Neural crest cell (in vitro differentiated cells): ENCODE data around the gene TMED3. TPM values are rescaled to one million over a fixed set of nuclear protein-coding genes. Genes with fewer than 3 reads are reported as not detected.

Experiments used
- DNase-seq: peaks from one replicate; pipeline ENCODE4 v3.0.0; 2021; ENCODE audit warnings: low read depth, mixed read lengths, low spot score
- H3K27ac Mint-ChIP-seq: one replicate; pipeline ENCODE4 v1.8.0; 2021; ENCODE audit warnings: mild to moderate bottlenecking, mixed read lengths; ENCODE audit not compliant: unreplicated experiment
- H3K27me3 Mint-ChIP-seq: 2 replicates; pipeline ENCODE4 v1.8.0; 2021; ENCODE audit warnings: low read depth, mild to moderate bottlenecking, mixed read lengths
- H3K36me3 Mint-ChIP-seq: 2 replicates; pipeline ENCODE4 v1.8.0; 2021; ENCODE audit warnings: low read depth, mild to moderate bottlenecking, mixed read lengths
- H3K4me1 Mint-ChIP-seq: 2 replicates; pipeline ENCODE4 v1.8.0; 2021; ENCODE audit warnings: mixed read lengths
- H3K4me3 Mint-ChIP-seq: one replicate; pipeline ENCODE4 v1.8.0; 2021; ENCODE audit warnings: mild to moderate bottlenecking, mixed read lengths
- H3K9me3 Mint-ChIP-seq: 2 replicates; pipeline ENCODE4 v1.8.0; 2021; ENCODE audit warnings: mixed read lengths
- total RNA-seq: library from RNA; stranded (reverse); gene quantifications from 2 replicates; pipeline ENCODE4 v1.2.1, GENCODE V29; 2021
- TF ChIP-seq, protein P1 (sequence below): fragments of 200-600 bp; sonication (generic); conservative IDR thresholded peaks from 2 replicates; pipeline ENCODE4 v1.5.0; 2021; ENCODE audit warnings: antibody characterized with exemption, mild to moderate bottlenecking

Gene TMED3
- total RNA-seq, 1 donor from 2014 or later, result 34.4 TPM

DNA sequence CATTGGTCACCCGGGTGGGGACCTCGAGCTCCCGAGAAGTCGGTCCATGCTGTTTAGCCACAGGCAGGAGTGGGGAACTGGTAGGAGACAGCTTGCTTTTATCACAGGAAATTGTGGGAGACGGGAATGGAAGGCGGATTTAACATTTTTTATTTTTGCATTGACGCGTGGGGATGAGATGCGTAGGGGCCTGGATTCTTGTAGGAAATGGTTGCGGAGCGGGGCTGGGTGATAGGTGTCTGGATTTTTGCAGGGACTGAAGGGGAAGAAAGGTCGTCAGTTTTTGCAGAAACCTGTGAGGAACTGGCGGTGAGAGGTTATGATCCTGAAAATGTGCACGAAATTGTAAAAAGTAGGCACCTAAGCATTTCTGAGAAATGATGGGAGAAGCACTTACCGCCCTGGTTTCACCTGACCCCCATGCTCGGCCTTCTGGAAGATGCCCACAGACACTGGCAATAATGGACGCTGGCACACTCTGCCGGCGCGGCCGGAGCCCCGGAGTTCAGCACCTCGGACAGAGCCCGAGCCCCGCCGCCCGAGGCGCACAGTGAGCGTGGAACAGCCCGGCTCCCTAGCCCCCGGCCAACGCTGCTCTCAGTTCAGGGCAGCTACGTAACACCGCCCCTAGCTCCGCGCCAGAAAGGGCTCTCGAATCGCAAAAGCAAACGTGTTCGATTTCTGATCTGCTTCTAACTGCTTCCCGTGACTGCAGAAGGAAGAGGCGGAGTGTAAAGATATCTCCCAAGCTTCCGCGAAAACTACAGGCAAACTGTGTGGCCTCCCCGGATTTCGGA, 27.5 kb upstream of the TMED3 start:
- peak; percentile 81 for DNase-seq
- H3K4me3 Mint-ChIP-seq, result no peak overlapping the region
- H3K36me3 Mint-ChIP-seq, result no peaks in the 10 kb centered on the region
- no peaks in the 10 kb centered on the region for H3K4me1 Mint-ChIP-seq
- H3K27me3 Mint-ChIP-seq, result peaks cover 100% of the 10 kb centered on the region
- no peak overlapping the region for H3K27ac Mint-ChIP-seq
- H3K9me3 Mint-ChIP-seq, result no peaks in the 10 kb centered on the region
- TF ChIP-seq, protein P1, sequence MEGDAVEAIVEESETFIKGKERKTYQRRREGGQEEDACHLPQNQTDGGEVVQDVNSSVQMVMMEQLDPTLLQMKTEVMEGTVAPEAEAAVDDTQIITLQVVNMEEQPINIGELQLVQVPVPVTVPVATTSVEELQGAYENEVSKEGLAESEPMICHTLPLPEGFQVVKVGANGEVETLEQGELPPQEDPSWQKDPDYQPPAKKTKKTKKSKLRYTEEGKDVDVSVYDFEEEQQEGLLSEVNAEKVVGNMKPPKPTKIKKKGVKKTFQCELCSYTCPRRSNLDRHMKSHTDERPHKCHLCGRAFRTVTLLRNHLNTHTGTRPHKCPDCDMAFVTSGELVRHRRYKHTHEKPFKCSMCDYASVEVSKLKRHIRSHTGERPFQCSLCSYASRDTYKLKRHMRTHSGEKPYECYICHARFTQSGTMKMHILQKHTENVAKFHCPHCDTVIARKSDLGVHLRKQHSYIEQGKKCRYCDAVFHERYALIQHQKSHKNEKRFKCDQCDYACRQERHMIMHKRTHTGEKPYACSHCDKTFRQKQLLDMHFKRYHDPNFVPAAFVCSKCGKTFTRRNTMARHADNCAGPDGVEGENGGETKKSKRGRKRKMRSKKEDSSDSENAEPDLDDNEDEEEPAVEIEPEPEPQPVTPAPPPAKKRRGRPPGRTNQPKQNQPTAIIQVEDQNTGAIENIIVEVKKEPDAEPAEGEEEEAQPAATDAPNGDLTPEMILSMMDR, result no peak

DNA sequence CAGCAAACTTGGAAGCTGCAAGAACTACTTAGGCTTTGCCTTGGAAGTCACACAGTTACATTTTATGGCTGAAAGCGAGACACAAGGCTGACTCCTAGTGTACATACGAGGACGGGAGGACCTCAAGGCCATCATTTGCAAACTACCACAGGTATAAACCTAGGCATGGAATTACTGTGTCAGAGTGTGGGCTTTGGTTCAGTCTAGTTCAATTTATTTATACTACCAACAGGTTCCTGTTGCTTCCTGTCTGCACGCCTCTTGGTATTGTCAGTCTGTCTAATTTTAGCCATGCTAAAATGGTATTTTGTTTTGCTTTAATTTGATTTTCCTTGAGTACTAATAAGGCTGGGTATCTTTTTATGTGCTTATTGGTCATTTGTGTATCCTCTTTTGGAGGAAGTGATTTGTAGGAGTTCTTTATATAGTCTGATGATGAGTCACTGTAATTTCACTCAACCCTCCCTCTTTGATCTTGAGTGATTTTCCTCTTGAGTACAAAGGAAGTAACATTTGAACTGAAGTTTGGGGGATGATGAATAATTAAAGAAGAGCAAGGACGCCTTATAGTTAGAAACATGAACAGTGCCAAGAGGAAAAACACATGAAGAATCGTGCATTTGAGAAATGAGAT, 20.2 kb upstream of the TMED3 start:
- no peak for DNase-seq
- Mint-ChIP-seq H3K27me3 (peaks cover 96% of the 10 kb centered on the region), H3K36me3 (no peaks in the 10 kb centered on the region), H3K4me1 (no peaks in the 10 kb centered on the region), H3K27ac (no peak overlapping the region), H3K9me3 (no peaks in the 10 kb centered on the region), H3K4me3 (no peak overlapping the region)
- TF ChIP-seq, protein P1, result no peak

DNA sequence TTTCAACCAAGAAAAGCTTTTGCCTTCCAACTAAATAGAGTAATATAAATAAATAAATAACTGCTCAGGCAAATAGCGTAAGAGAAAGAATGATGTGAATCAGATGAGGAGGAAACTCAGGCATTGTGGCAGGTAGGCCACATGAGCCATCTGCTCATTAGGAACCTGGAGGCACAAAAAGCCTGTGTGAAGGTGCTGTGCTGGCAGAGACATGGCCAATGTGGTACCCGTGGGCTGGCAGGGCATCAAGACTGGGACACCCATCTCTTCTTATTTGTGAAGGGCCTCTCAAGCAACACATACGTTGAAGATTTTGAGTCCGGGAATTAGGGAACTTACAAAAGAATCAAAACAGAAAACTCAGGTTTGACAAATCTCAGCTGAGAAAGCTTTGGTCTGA, 18.9 kb upstream of the TMED3 start:
- Mint-ChIP-seq H3K36me3 (no peaks in the 10 kb centered on the region), H3K4me3 (no peak overlapping the region), H3K9me3 (no peaks in the 10 kb centered on the region), H3K27me3 (peaks cover 89% of the 10 kb centered on the region), H3K27ac (no peak overlapping the region), H3K4me1 (no peaks in the 10 kb centered on the region)
- TF ChIP-seq, protein P1, result no peak
- DNase-seq, result no peak

DNA sequence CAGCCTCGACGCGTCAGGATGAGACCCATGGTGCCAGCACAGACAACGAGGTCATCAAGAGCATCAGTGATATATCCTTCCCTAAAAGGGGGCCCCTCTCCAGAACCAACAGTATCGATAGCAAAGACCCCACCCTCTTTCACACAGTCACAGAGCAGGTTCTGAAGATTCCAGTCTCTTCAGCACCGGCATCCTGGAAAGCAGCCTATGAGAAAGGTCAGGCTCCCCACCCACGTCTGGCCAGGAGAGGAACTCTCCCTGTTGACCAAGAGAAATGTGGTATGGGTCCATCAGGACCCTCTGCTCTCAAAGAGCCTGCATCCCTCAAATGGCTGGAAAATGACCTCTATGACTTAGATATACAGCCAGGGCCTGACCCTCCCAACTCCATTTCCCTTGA, 16.8 kb upstream of the TMED3 start:
- Mint-ChIP-seq H3K4me3 (no peak overlapping the region), H3K4me1 (no peaks in the 10 kb centered on the region), H3K9me3 (no peaks in the 10 kb centered on the region), H3K27ac (no peak overlapping the region), H3K36me3 (no peaks in the 10 kb centered on the region), H3K27me3 (peaks cover 91% of the 10 kb centered on the region)
- TF ChIP-seq, protein P1, result no peak
- no peak for DNase-seq

DNA sequence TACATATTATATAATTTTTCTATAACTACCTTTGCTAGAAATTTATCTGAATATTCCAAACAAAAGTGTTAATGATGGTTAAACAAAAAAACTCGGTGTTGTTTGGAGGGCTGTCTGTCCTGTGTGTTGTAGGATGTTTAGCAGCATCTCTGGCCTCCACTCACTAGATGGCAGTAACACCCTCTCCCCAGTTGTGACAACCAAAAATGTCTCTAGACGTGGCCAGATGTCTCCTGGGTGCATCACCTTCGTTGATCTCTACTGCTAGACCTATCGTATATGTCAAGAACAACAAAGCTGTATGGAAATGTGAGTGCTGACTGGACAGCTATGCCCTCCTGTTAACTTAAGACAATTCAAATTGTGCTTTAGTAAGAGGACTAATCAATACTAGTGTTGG, 14.3 kb upstream of the TMED3 start:
- H3K4me3 Mint-ChIP-seq, result no peak overlapping the region
- H3K27me3 Mint-ChIP-seq, result peaks cover 89% of the 10 kb centered on the region
- H3K27ac Mint-ChIP-seq, result no peak overlapping the region
- peaks cover 4% of the 10 kb centered on the region for H3K4me1 Mint-ChIP-seq
- no peak for DNase-seq
- no peaks in the 10 kb centered on the region for H3K36me3 Mint-ChIP-seq
- H3K9me3 Mint-ChIP-seq, result no peaks in the 10 kb centered on the region
- TF ChIP-seq, protein P1, result peak; percentile 34
